ENCODE results near the gene RNF182. TPM values are rescaled to one million over a fixed set of nuclear protein-coding genes. Genes with fewer than 3 reads are reported as not detected.

The RNF182 gene
- total and polyA plus RNA-seq, 2 donors (not counting 3 experiments of a cell fraction or from before 2014, with no cell fraction given), result 0.43 to 0.93 TPM

- Histone ChIP-seq H2AFZ (ENCODE audit: low read depth, low read length) (no peak overlapping the region), H3K4me1 (ENCODE audit: control insufficient read depth, extremely low read depth, insufficient read depth, low read length) (peaks cover 4% of the 10 kb centered on the region), H3K27ac (ENCODE audit: insufficient read depth, low read depth, low read length) (no peak overlapping the region), H3K9ac (replicated peaks; ENCODE audit: extremely low read depth, insufficient read depth, low read length) (no peak overlapping the region), H3K9me1 (replicated peaks; ENCODE audit: control insufficient read depth, extremely low read depth, insufficient read depth, low read length) (no peaks in the 10 kb centered on the region), H3K4me2 (ENCODE audit: insufficient read depth, low read length) (no peak overlapping the region), H3K9me3 (replicated peaks; ENCODE audit: control insufficient read depth, insufficient read depth, low read length) (no peaks in the 10 kb centered on the region), H3K27me3 (ENCODE audit: control insufficient read depth in 2 of 2, insufficient read depth in 2 of 2, low read length in 2 of 2) (peaks cover 8 to 16% of the 10 kb centered on the region in 2 experiments), H3K36me3 (ENCODE audit: control insufficient read depth in 2 of 2, extremely low read depth in 1 of 2, insufficient read depth in 2 of 2, low read length in 2 of 2) (no peaks in the 10 kb centered on the region), H3K4me3 (replicated peaks in 1 of 3; ENCODE audit: insufficient read depth in 1 of 3, low read depth in 1 of 3, low read length in 3 of 3) (no peak overlapping the region), H3K79me2 (ENCODE audit: control insufficient read depth, insufficient read depth, low read length) (no peaks in the 10 kb centered on the region), H4K20me1 (replicated peaks; ENCODE audit: control insufficient read depth, extremely low read depth, insufficient read depth, low read length) (no peaks in the 10 kb centered on the region)
- POLR2A ChIA-PET, result no interaction called here
- no peak for DNase-seq (ENCODE audit: low read depth, low spot score)
- intact Hi-C loops (cut with micrococcal nuclease), result no loop called here
- TF ChIP-seq GATA2 (IDR thresholded peaks at IDR 0.05; ENCODE audit: insufficient read depth, insufficient read length, low read depth, low read length) (no peak), EZH2 (IDR thresholded peaks at IDR 0.05; ENCODE audit: borderline replicate concordance, low read depth, low read length, severe bottlenecking) (no peak), POLR2AphosphoS5 (IDR thresholded peaks at IDR 0.05; ENCODE audit: insufficient read depth, low read depth, low read length) (no peak), FOS (IDR thresholded peaks at IDR 0.05; ENCODE audit: borderline replicate concordance, insufficient read depth, low read length) (no peak), CTCF (IDR thresholded peaks at IDR 0.05; ENCODE audit: extremely low read depth in 1 of 2, insufficient read depth in 1 of 2, low read depth in 1 of 2, low read length in 2 of 2) (no peak), MYC (IDR thresholded peaks at IDR 0.05; ENCODE audit: low read depth, low read length) (no peak), MAX (IDR thresholded peaks at IDR 0.05; ENCODE audit: insufficient read depth, insufficient read length) (no peak), POLR2A (IDR thresholded peaks at IDR 0.05; ENCODE audit: low read depth, low read length) (no peak), JUN (IDR thresholded peaks at IDR 0.05; ENCODE audit: borderline replicate concordance, insufficient read depth, insufficient read length, low read depth) (no peak)
- dilution Hi-C loops (cut with MboI; ENCODE audit: extremely low pct_ligation_motif_present, low sequenced_read_pairs), result no loop called here
- CTCF ChIA-PET, result interaction anchor here (0.9 to 1.1 kb wide), 2 partner anchors 10 to 128 kb away, joined by 4 read pairs; no protein-coding TSS in a partner anchor
- no peak for FAIRE-seq
- BruUV-seq (replicated peaks), result no TSS peak
These were observed 6.0 kb upstream of the RNF182 start for GRCh38 chr6:13918686-13919250.

All from endothelial cell of umbilical vein (primary cell).